Measurements from ENCODE around the gene HIVEP1. TPM values are rescaled to one million over a fixed set of nuclear protein-coding genes. Genes with fewer than 3 reads are reported as not detected.

The HIVEP1 gene
- total and polyA plus RNA-seq, 5 donors from 2014 or later, result 3.9 to 96.4 (median 7.2) TPM

- Histone ChIP-seq H3K27ac (ENCODE audit: insufficient read depth, low read length, poor library complexity, severe bottlenecking) (no peak overlapping the region), H3K4me1 (ENCODE audit: control insufficient read depth, insufficient read depth, low read length, poor library complexity, severe bottlenecking) (peaks cover 25% of the 10 kb centered on the region), H3K9me3 (ENCODE audit: control insufficient read depth in 2 of 2, low read length in 2 of 2) (no peaks in the 10 kb centered on the region), H3K4me3 (ENCODE audit: low read depth, low read length) (peak overlapping the region; percentile 42), H3K36me3 (ENCODE audit: control insufficient read depth, insufficient read depth, low read length) (peaks cover 22% of the 10 kb centered on the region), H3K27me3 (ENCODE audit: control insufficient read depth, insufficient read depth, low read length) (no peaks in the 10 kb centered on the region)
- DNase-seq (peak in 2 of 3 donors; percentile 22 to 62), ATAC-seq (ENCODE audit: low read depth in 2 of 2) (peak; percentile 45 to 60)
- Mint-ChIP-seq H3K4me1 (peaks cover 45 to 57% (median 48%) of the 10 kb centered on the region in 4 donors), H3K27me3 (no peaks in the 10 kb centered on the region), H3K36me3 (peaks cover 34% of the 10 kb centered on the region), H3K9me3 (no peaks in the 10 kb centered on the region), H3K27ac (peak overlapping the region in 2 of 3 donors; percentile 22 to 59), H3K4me3 (peak overlapping the region; percentile 24 to 47 (median 34))
Observed at GRCh38 chr6:12126051-12126450, 113.9 kb downstream of the HIVEP1 start.

GRCh38 chr6:12129523-12129922 lies 117.4 kb downstream of the HIVEP1 start:
- no peak overlapping the region for H3K27ac ChIP-seq (ENCODE audit: insufficient read depth, low read length, poor library complexity, severe bottlenecking)
- H3K4me1 ChIP-seq (ENCODE audit: control insufficient read depth, insufficient read depth, low read length, poor library complexity, severe bottlenecking), result peaks cover 21% of the 10 kb centered on the region
- Mint-ChIP-seq H3K4me3 (no peak overlapping the region), H3K36me3 (peaks cover 26% of the 10 kb centered on the region), H3K27me3 (no peaks in the 10 kb centered on the region), H3K9me3 (no peaks in the 10 kb centered on the region), H3K4me1 (peaks cover 42 to 57% (median 48%) of the 10 kb centered on the region in 4 donors), H3K27ac (no peak overlapping the region)
- no peak for DNase-seq
- ATAC-seq (ENCODE audit: low read depth in 2 of 2), result no peak
- H3K9me3 ChIP-seq (ENCODE audit: control insufficient read depth in 2 of 2, low read length in 2 of 2), result no peaks in the 10 kb centered on the region
- H3K36me3 ChIP-seq (ENCODE audit: control insufficient read depth, insufficient read depth, low read length), result peaks cover 9% of the 10 kb centered on the region
- no peak overlapping the region for H3K4me3 ChIP-seq (ENCODE audit: low read depth, low read length)
- no peaks in the 10 kb centered on the region for H3K27me3 ChIP-seq (ENCODE audit: control insufficient read depth, insufficient read depth, low read length)

- H3K27ac ChIP-seq (ENCODE audit: insufficient read depth, low read length, poor library complexity, severe bottlenecking), result no peak overlapping the region
- Mint-ChIP-seq H3K9me3 (no peaks in the 10 kb centered on the region), H3K27me3 (no peaks in the 10 kb centered on the region), H3K4me1 (peaks cover 27 to 38% (median 31%) of the 10 kb centered on the region in 4 donors), H3K36me3 (peaks cover 25% of the 10 kb centered on the region), H3K27ac (no peak overlapping the region), H3K4me3 (no peak overlapping the region)
- H3K27me3 ChIP-seq (ENCODE audit: control insufficient read depth, insufficient read depth, low read length), result no peaks in the 10 kb centered on the region
- peaks cover 2% of the 10 kb centered on the region for H3K4me1 ChIP-seq (ENCODE audit: control insufficient read depth, insufficient read depth, low read length, poor library complexity, severe bottlenecking)
- H3K36me3 ChIP-seq (ENCODE audit: control insufficient read depth, insufficient read depth, low read length), result peaks cover 17% of the 10 kb centered on the region
- DNase-seq (no peak), ATAC-seq (ENCODE audit: low read depth in 2 of 2) (no peak)
- H3K4me3 ChIP-seq (ENCODE audit: low read depth, low read length), result no peak overlapping the region
- no peaks in the 10 kb centered on the region for H3K9me3 ChIP-seq (ENCODE audit: control insufficient read depth in 2 of 2, low read length in 2 of 2)
Observed at GRCh38 chr6:12132351-12133222, 120.5 kb downstream of the HIVEP1 start.

DNA sequence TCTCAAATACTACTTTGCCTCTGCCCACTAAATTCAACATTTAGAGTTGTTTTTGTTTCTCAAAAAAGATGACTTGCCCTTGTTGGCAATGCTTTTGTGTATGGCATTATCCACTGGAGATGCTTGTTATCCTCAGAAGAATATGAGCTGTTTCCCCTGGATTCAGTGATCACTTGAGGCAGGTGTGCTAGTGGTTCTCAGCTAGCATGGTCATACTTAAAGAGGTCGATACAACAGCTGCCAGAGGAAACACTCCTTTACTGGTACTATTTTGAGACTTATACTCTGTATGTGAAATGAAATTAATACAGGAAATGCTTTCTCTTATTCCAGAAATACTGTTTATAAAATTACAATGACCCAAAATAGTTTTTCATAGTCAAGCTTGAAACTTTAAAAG lies 122.5 kb downstream of the HIVEP1 start:
- Mint-ChIP-seq H3K4me1 (peaks cover 36 to 39% (median 38%) of the 10 kb centered on the region in 4 donors), H3K9me3 (peaks cover 0 to 4% (median 0%) of the 10 kb centered on the region in 7 donors), H3K27ac (no peak overlapping the region), H3K4me3 (no peak overlapping the region), H3K36me3 (peaks cover 23% of the 10 kb centered on the region), H3K27me3 (no peaks in the 10 kb centered on the region)
- no peak for ATAC-seq (ENCODE audit: low read depth in 2 of 2)
- H3K27me3 ChIP-seq (ENCODE audit: control insufficient read depth, insufficient read depth, low read length), result no peaks in the 10 kb centered on the region
- no peaks in the 10 kb centered on the region for H3K9me3 ChIP-seq (ENCODE audit: control insufficient read depth in 2 of 2, low read length in 2 of 2)
- H3K27ac ChIP-seq (ENCODE audit: insufficient read depth, low read length, poor library complexity, severe bottlenecking), result no peak overlapping the region
- H3K36me3 ChIP-seq (ENCODE audit: control insufficient read depth, insufficient read depth, low read length), result peaks cover 17% of the 10 kb centered on the region
- peaks cover 15% of the 10 kb centered on the region for H3K4me1 ChIP-seq (ENCODE audit: control insufficient read depth, insufficient read depth, low read length, poor library complexity, severe bottlenecking)
- DNase-seq, result no peak
- H3K4me3 ChIP-seq (ENCODE audit: low read depth, low read length), result no peak overlapping the region

- H3K4me1 Mint-ChIP-seq, result peaks cover 35 to 39% (median 37%) of the 10 kb centered on the region in 4 donors
- DNase-seq (no peak), ATAC-seq (ENCODE audit: low read depth in 2 of 2) (no peak)
- Histone ChIP-seq H3K4me3 (ENCODE audit: low read depth, low read length) (no peak overlapping the region), H3K9me3 (ENCODE audit: control insufficient read depth in 2 of 2, low read length in 2 of 2) (no peaks in the 10 kb centered on the region), H3K36me3 (ENCODE audit: control insufficient read depth, insufficient read depth, low read length) (peaks cover 19% of the 10 kb centered on the region), H3K4me1 (ENCODE audit: control insufficient read depth, insufficient read depth, low read length, poor library complexity, severe bottlenecking) (peaks cover 15% of the 10 kb centered on the region), H3K27ac (ENCODE audit: insufficient read depth, low read length, poor library complexity, severe bottlenecking) (no peak overlapping the region), H3K27me3 (ENCODE audit: control insufficient read depth, insufficient read depth, low read length) (no peaks in the 10 kb centered on the region)
- H3K36me3 Mint-ChIP-seq, result peaks cover 21% of the 10 kb centered on the region
- H3K9me3 Mint-ChIP-seq, result peaks cover 0 to 4% (median 0%) of the 10 kb centered on the region in 7 donors
- H3K27me3 Mint-ChIP-seq, result no peaks in the 10 kb centered on the region
- no peak overlapping the region for H3K27ac Mint-ChIP-seq
- H3K4me3 Mint-ChIP-seq, result no peak overlapping the region
Observed at GRCh38 chr6:12134991-12135390, 122.9 kb downstream of the HIVEP1 start.

DNA sequence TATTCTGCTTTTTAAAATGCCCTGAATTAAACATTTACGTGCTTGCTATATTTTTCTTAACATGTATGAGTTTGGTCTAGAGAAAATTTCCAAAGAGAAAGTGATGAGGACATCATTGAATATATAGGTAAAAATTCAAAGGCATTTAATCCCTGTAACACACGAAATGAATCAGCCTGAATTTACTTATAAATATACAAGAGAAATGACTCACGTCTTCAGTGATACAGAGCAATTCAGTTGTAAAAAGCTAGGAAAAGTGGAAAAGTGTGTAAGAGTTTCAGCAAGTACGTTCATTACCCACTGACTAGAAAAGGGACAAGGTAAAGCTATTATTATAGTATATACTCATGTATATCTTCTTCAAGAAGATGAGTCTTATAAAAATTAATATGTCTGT lies 124.8 kb downstream of the HIVEP1 start:
- Mint-ChIP-seq H3K4me1 (peaks cover 32 to 41% (median 38%) of the 10 kb centered on the region in 4 donors), H3K27ac (no peak overlapping the region), H3K9me3 (peaks cover 0 to 4% (median 1%) of the 10 kb centered on the region in 7 donors), H3K36me3 (peaks cover 38% of the 10 kb centered on the region), H3K27me3 (no peaks in the 10 kb centered on the region), H3K4me3 (no peak overlapping the region)
- no peak for ATAC-seq (ENCODE audit: low read depth in 2 of 2)
- Histone ChIP-seq H3K9me3 (ENCODE audit: control insufficient read depth in 2 of 2, low read length in 2 of 2) (no peaks in the 10 kb centered on the region), H3K27me3 (ENCODE audit: control insufficient read depth, insufficient read depth, low read length) (no peaks in the 10 kb centered on the region), H3K4me3 (ENCODE audit: low read depth, low read length) (no peak overlapping the region), H3K27ac (ENCODE audit: insufficient read depth, low read length, poor library complexity, severe bottlenecking) (no peak overlapping the region), H3K36me3 (ENCODE audit: control insufficient read depth, insufficient read depth, low read length) (peaks cover 22% of the 10 kb centered on the region), H3K4me1 (ENCODE audit: control insufficient read depth, insufficient read depth, low read length, poor library complexity, severe bottlenecking) (peaks cover 15% of the 10 kb centered on the region)
- no peak for DNase-seq

GRCh38 chr6:12137480-12137879 lies 125.4 kb downstream of the HIVEP1 start:
- ATAC-seq (ENCODE audit: low read depth in 2 of 2), result no peak
- Histone ChIP-seq H3K27ac (ENCODE audit: insufficient read depth, low read length, poor library complexity, severe bottlenecking) (no peak overlapping the region), H3K27me3 (ENCODE audit: control insufficient read depth, insufficient read depth, low read length) (no peaks in the 10 kb centered on the region), H3K4me1 (ENCODE audit: control insufficient read depth, insufficient read depth, low read length, poor library complexity, severe bottlenecking) (peaks cover 15% of the 10 kb centered on the region), H3K9me3 (ENCODE audit: control insufficient read depth in 2 of 2, low read length in 2 of 2) (no peaks in the 10 kb centered on the region), H3K36me3 (ENCODE audit: control insufficient read depth, insufficient read depth, low read length) (peaks cover 22% of the 10 kb centered on the region), H3K4me3 (ENCODE audit: low read depth, low read length) (no peak overlapping the region)
- Mint-ChIP-seq H3K9me3 (peaks cover 0 to 4% (median 1%) of the 10 kb centered on the region in 7 donors), H3K36me3 (peaks cover 43% of the 10 kb centered on the region), H3K4me3 (no peak overlapping the region), H3K4me1 (peaks cover 26 to 38% (median 33%) of the 10 kb centered on the region in 4 donors), H3K27me3 (no peaks in the 10 kb centered on the region), H3K27ac (no peak overlapping the region)
- DNase-seq, result no peak

All from CD4-positive, CD25-positive, alpha-beta regulatory T cell (primary cell).